AG04449 (cell line): ENCODE measurements around the gene CAMTA1.

Experiments used
- CTCF ChIA-PET: fragments of 350-600 bp; formaldehyde crosslinking; extraction: SDS; loops from one replicate; lab custom pipeline; 2021; ENCODE audit warnings: antibody characterized with exemption; lab: Yijun Ruan, JAX
- POLR2A ChIA-PET: fragments of 400-600, 350-600 bp; formaldehyde crosslinking; extraction: SDS; loops from one replicate; lab custom pipeline; 2020; ENCODE audit warnings: antibody characterized with exemption, inconsistent platforms; lab: Yijun Ruan, JAX
- DNase-seq: peaks from one replicate; pipeline ENCODE4 v3.0.0-alpha.2; 2010; ENCODE audit warnings: low read depth, low spot score
- H3K4me3 ChIP-seq: 2 replicates; pipeline ENCODE4 v1.5.1; 2011; ENCODE audit warnings: low read depth, mild to moderate bottlenecking, control low read depth, low read length
- CTCF ChIP-seq: IDR thresholded peaks from one replicate; pipeline ENCODE4 v1.5.1; 2011; ENCODE audit warnings: mild to moderate bottlenecking, moderate library complexity, low read length, control low read depth, inconsistent platforms; ENCODE audit not compliant: insufficient read depth; ENCODE audit errors: missing control alignments

CAMTA1 gene

GRCh38 chr1:7487766-7488474 is 702.7 kb downstream of the CAMTA1 start:
- POLR2A ChIA-PET: no interaction called here
- no peak for DNase-seq
- CTCF ChIA-PET: no interaction called here
- no peak for TF ChIP-seq CTCF
- H3K4me3 ChIP-seq: no peak overlapping the region

DNA sequence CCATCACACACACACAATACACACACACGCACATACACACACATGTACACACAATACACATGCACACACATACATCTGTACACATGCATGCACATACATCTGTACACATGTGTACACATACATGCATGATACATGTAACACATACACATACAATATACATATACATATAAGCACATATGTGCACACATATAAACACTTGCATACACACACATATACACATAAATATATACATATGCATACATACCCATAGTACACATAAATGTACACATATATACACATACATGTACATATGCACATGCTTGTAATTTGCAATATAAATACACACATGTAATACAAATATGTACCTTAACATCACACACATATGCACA is 703.2 kb downstream of the CAMTA1 start:
- ChIA-PET CTCF (no interaction called here), POLR2A (no interaction called here)
- no peak for TF ChIP-seq CTCF
- DNase-seq: no peak
- no peak overlapping the region for H3K4me3 ChIP-seq

GRCh38 chr1:7489586-7489985 is 704.3 kb downstream of the CAMTA1 start:
- DNase-seq: no peak
- no peak for TF ChIP-seq CTCF
- POLR2A ChIA-PET: no interaction called here
- H3K4me3 ChIP-seq: no peak overlapping the region
- CTCF ChIA-PET: interaction anchor here (0.9 kb wide), 1 partner anchor 19 kb away, joined by 3 read pairs; no protein-coding TSS in a partner anchor

- CTCF ChIA-PET: no interaction called here
- POLR2A ChIA-PET: no interaction called here
- TF ChIP-seq CTCF: no peak
- DNase-seq: no peak
- H3K4me3 ChIP-seq: no peak overlapping the region
Observed at GRCh38 chr1:7490576-7490975, 705.3 kb downstream of the CAMTA1 start.

GRCh38 chr1:7491109-7491817 is 706.0 kb downstream of the CAMTA1 start:
- ChIA-PET CTCF (interaction anchor here (1.0 to 1.1 kb wide), 2 partner anchors 9 to 448 kb away, joined by 3 read pairs; no protein-coding TSS in a partner anchor), POLR2A (no interaction called here)
- H3K4me3 ChIP-seq: no peak overlapping the region
- DNase-seq: no peak
- TF ChIP-seq CTCF: no peak

DNA sequence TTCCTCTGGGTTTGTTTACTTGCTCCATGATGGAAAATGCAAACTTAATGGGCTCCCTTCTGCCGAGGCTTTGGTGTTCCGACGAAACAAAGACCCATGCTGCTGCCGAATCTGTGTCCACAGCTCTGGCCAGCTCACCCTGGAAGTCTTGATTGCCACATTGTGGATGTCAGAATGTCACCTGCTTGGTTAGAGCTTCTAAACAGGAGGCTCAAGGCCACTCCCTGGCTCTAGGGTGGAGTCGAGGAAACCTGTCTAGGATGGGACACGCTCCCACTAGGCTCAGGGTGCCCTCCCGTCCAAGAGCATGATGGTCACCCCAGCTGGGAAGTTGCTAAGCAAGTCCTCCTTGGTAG is 706.5 kb downstream of the CAMTA1 start:
- DNase-seq: no peak
- ChIA-PET POLR2A (no interaction called here), CTCF (interaction anchor here (1.0 to 1.1 kb wide), 2 partner anchors 9 to 449 kb away, joined by 3 read pairs; no protein-coding TSS in a partner anchor)
- TF ChIP-seq CTCF: no peak
- H3K4me3 ChIP-seq: no peak overlapping the region
